Measurements from ENCODE around the gene RAB27A. TPM values are rescaled to one million over a fixed set of nuclear protein-coding genes. Genes with fewer than 3 reads are reported as not detected.
A peak's percentile ranks its signal among the peaks of the same experiment; 100 is the strongest.
"Not testable (repeated sequence)": the region's sequence is repeated elsewhere in the genome, so short reads cannot be mapped to it uniquely, and the experiment has no call there.

The RAB27A gene
- total RNA-seq, 2 donors from 2014 or later = 9.6 to 9.9 TPM

DNA sequence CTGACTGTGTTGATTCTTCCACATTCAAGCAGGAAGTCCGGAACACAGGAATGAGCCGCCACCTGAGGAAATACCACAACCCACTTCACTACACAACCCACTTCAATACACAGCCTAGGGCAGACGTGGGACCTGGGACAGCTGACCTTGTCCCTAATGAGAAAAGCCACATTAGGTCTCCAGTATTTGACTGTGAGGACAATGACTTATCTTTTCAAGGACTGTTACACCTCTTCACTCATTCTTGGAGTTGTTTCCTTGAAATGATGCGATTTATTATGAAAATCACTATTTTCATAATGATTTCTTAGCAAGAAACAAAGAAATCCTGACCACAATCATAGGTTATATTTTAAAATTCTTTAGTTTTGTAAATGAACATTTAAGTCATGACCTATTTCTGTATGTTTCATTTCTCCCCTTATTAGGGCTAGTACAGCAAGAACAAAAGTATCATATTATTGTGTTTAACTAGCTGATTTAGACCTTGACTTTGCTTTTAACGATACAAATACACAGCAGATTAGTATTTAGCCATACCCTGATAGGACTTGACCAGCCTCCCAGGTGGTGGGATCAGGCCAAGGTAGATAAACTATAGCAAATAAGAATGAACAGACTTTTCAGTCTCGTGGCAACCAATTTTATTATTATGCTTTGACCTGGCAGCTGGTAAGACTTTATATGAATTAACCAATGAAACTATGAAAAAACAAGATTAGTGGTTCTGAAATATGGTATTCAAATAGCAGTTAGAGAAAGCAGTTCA is 6.0 kb downstream of the RAB27A start:
- TF ChIP-seq, protein P1, sequence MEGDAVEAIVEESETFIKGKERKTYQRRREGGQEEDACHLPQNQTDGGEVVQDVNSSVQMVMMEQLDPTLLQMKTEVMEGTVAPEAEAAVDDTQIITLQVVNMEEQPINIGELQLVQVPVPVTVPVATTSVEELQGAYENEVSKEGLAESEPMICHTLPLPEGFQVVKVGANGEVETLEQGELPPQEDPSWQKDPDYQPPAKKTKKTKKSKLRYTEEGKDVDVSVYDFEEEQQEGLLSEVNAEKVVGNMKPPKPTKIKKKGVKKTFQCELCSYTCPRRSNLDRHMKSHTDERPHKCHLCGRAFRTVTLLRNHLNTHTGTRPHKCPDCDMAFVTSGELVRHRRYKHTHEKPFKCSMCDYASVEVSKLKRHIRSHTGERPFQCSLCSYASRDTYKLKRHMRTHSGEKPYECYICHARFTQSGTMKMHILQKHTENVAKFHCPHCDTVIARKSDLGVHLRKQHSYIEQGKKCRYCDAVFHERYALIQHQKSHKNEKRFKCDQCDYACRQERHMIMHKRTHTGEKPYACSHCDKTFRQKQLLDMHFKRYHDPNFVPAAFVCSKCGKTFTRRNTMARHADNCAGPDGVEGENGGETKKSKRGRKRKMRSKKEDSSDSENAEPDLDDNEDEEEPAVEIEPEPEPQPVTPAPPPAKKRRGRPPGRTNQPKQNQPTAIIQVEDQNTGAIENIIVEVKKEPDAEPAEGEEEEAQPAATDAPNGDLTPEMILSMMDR (IDR thresholded peaks at IDR 0.05) = no peak
- no peak for TF ChIP-seq POLR2A (IDR thresholded peaks at IDR 0.05)
- WGBS, 2 donors = 23 to 30% methylated on average over 6 of the region's 6 CpGs

DNA sequence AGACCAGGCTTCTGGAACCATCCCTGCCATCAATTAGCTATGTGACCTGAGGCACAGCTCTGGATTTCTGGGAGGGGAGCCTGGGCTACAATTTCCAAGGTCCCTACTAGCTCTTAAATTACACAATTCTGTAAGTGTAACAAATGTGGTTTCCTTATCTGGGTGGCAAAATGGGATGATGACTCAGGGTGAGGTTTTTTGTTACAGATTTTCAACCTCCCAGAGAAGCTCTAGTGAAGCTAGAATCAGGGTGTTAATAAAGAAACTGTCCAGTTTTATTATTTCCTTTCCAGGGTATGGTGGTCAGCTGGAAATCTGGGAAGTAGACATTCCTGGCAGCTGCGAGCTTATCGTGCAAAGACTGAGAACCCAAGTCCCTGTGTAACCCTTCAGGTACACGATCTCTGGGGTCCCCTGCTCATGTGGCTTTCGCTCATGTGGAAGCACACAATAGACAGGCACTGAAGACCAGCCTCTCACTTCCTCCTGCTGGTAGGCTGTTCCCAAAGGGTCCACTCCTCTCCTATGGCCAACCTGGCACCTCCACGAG is 7.3 kb downstream of the RAB27A start:
- TF ChIP-seq POLR2A (IDR thresholded peaks at IDR 0.05) = no peak
- TF ChIP-seq, protein P1 (IDR thresholded peaks at IDR 0.05) = no peak
- intact Hi-C loops (cut with DNase I) = no loop called here
- Histone ChIP-seq H3K27ac (peak overlapping the region in 3 of 4 donors; percentile 59 to 70 (median 70)), H3K27me3 (no peaks in the 10 kb centered on the region), H3K9me3 (no peaks in the 10 kb centered on the region), H3K4me3 (no peak overlapping the region), H3K36me3 (replicated peaks in 1 of 2; ENCODE audit: insufficient read depth in 1 of 2, low read depth in 2 of 2) (no peaks in the 10 kb centered on the region), H3K4me1 (peaks cover 46% of the 10 kb centered on the region)
- DNase-seq (peak; percentile 18 to 51 (median 23)), ATAC-seq (peak; percentile 30)
- 40 to 41% methylated on average over 3 to 5 of the region's 5 CpGs for WGBS, 2 donors

More for the DNA sequence above, 6.0 kb downstream of the RAB27A start:
- intact Hi-C loops (cut with DNase I) = no loop called here
- Histone ChIP-seq H3K4me1 (peaks cover 52% of the 10 kb centered on the region), H3K27me3 (no peaks in the 10 kb centered on the region), H3K4me3 (no peak overlapping the region), H3K9me3 (no peaks in the 10 kb centered on the region), H3K36me3 (replicated peaks in 1 of 2; ENCODE audit: insufficient read depth in 1 of 2, low read depth in 2 of 2) (no peaks in the 10 kb centered on the region), H3K27ac (peak overlapping the region; percentile 59 to 70 (median 70))
- DNase-seq (peak; percentile 46 to 71 (median 62)), ATAC-seq (peak; percentile 82)

DNA sequence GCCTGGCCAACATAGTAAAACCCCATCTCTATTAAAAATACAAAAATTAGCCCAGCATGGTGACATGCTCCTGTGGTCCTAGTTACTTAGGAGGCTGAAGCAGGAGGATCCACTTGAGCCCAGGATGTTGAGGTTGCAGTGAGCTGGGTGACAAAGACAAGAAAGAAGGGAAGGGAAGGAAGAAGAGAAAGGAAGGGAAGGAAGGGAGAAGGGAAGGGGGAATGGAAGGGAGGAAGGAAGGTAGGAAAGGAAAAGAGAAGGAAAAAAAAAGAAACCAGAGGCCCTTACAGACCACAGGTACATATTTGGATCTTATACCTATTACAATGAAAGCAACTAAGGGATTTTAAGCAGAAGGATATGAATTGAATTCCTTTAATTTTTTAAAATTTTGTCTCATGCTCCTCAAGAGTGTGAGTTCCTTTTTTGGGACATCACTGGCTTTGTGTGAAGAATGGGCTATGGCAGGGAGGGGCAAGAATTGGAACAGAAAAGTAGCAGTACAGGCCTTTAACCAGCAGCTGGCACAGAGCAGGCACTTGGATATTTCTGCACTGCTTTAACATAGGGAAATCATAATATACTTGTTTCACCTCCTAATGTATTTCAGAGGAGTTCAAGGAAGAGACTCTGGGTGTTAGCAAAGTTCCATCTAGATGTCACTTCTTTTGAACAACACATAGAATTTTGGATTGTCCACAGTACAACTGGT is 7.9 kb downstream of the RAB27A start:
- intact Hi-C loops (cut with DNase I) = no loop called here
- Histone ChIP-seq H3K27me3 (no peaks in the 10 kb centered on the region), H3K9me3 (no peaks in the 10 kb centered on the region), H3K36me3 (replicated peaks in 1 of 2; ENCODE audit: insufficient read depth in 1 of 2, low read depth in 2 of 2) (no peaks in the 10 kb centered on the region), H3K27ac (peak overlapping the region in 3 of 4 donors; percentile 59 to 70 (median 70)), H3K4me3 (no peak overlapping the region), H3K4me1 (peaks cover 46% of the 10 kb centered on the region)
- ATAC-seq (no peak), DNase-seq (no peak)
- TF ChIP-seq, protein P1 (IDR thresholded peaks at IDR 0.05) = no peak
- TF ChIP-seq POLR2A (IDR thresholded peaks at IDR 0.05) = no peak

DNA sequence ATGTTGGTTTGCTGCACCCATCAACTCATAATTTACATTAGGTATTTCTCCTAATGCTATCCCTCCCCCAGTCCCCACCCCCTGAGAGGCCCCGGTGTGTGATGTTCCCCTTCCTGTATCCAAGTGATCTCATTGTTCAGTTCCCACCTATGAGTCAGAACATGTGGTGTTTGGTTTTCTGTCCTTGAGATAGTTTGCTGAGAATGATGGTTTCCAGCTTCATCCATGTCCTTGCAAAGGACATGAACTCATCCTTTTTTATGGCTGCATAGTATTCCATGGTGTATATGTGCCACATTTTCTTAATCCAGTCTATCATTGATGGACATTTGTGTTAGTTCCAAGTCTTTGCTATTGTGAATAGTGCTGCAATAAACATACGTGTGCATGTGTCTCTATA is 9.0 kb downstream of the RAB27A start:
- H3K27me3 ChIP-seq, H3K27ac ChIP-seq: not testable (repeated sequence)
- H3K4me1 ChIP-seq = peaks cover 46% of the 10 kb centered on the region

DNA sequence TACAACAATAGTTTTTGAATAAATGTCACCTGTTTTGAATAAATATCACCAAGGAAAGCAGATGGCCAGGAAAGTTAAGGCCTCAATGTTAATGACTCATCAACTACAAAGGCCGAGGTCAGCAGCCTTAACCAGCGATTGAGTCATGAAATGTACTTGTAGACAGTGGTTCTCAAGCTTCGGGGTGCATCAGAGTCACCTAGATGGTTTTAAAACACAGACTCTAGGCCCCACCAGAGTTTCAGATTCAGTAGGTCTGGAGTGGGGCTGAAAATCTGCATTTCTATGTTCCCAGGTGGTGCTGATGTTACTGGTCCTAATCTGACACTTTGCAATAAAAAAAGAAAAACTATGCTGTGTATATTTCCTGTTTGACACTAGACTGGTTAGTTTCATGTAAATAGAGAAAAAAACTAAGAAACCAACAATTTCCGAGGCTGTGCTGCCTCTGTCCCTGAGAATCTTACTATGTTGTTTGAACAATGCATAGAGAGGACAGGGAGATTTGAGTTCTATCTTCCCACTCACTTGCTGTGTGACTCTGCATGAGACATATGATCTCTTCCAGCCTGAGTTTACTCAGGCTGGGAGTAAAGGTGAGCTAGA is 9.8 kb downstream of the RAB27A start:
- no peaks in the 10 kb centered on the region for H3K36me3 ChIP-seq (replicated peaks in 1 of 2; ENCODE audit: insufficient read depth in 1 of 2, low read depth in 2 of 2)
- peak; percentile 38 to 63 (median 56) for DNase-seq
- peak; percentile 66 for ATAC-seq
- peak overlapping the region in 3 of 4 donors; percentile 35 to 59 (median 38) for H3K27ac ChIP-seq
- TF ChIP-seq POLR2A (IDR thresholded peaks at IDR 0.05) = no peak
- TF ChIP-seq, protein P1 (IDR thresholded peaks at IDR 0.05) = no peak
- peaks cover 46% of the 10 kb centered on the region for H3K4me1 ChIP-seq
- H3K9me3 ChIP-seq = no peaks in the 10 kb centered on the region
- no peak overlapping the region for H3K4me3 ChIP-seq
- WGBS, 2 donors = 34 to 49% methylated on average over 4 of the region's 4 CpGs
- intact Hi-C loops (cut with DNase I) = no loop called here
- H3K27me3 ChIP-seq = no peaks in the 10 kb centered on the region

More for the DNA sequence above, 9.0 kb downstream of the RAB27A start:
- WGBS, 2 donors = 80 to 85% methylated on average over 2 of the region's 2 CpGs
- H3K36me3 ChIP-seq (replicated peaks in 1 of 2; ENCODE audit: insufficient read depth in 1 of 2, low read depth in 2 of 2); intact Hi-C loops (cut with DNase I); H3K9me3 ChIP-seq; DNase-seq; ATAC-seq; H3K4me3 ChIP-seq: not testable (repeated sequence)

All from body of pancreas (tissue), 4 donors.